MCF 10A (cell line): Measurements from ENCODE around the gene NUBP2. TPM values are rescaled to one million over a fixed set of nuclear protein-coding genes. Genes with fewer than 3 reads are reported as not detected.

ENCODE experiments used
- BruUV-seq: library from RNA; stranded (reverse); fragments of 400-500 nt; replicated peaks from 2 replicates; lab custom pipeline; 2021; lab: Mats Ljungman, UMichigan
- CTCF ChIA-PET: fragments of 300-600 bp; sonication (Branson Sonifier 250); formaldehyde crosslinking; extraction: SDS; loops from one replicate; lab custom pipeline; 2021; ENCODE audit warnings: antibody characterized with exemption, inconsistent platforms; lab: Yijun Ruan, JAX
- POLR2A ChIA-PET: fragments of 300-600, 350-650 bp; sonication (Branson Sonifier 250); formaldehyde crosslinking; extraction: SDS; loops from one replicate; lab custom pipeline; 2020; ENCODE audit warnings: antibody characterized with exemption, inconsistent platforms; lab: Yijun Ruan, JAX
- DNase-seq: peaks from one replicate; pipeline ENCODE4 v3.0.0-alpha.2; 2018; ENCODE audit not compliant: unreplicated experiment
- H3K27ac Mint-ChIP-seq: one replicate; pipeline ENCODE4 v1.8.0; 2022; ENCODE audit warnings: mild to moderate bottlenecking, low read depth, mixed read lengths; ENCODE audit not compliant: unreplicated experiment
- H3K27me3 Mint-ChIP-seq: one replicate; pipeline ENCODE4 v1.8.0; 2022; ENCODE audit warnings: mixed read lengths; ENCODE audit not compliant: insufficient read depth, unreplicated experiment
- H3K36me3 Mint-ChIP-seq: one replicate; pipeline ENCODE4 v1.8.0; 2022; ENCODE audit warnings: mild to moderate bottlenecking, moderate library complexity, mixed read lengths; ENCODE audit not compliant: insufficient read depth, unreplicated experiment
- H3K4me1 Mint-ChIP-seq: one replicate; pipeline ENCODE4 v1.8.0; 2022; ENCODE audit warnings: mixed read lengths; ENCODE audit not compliant: insufficient read depth, unreplicated experiment
- H3K4me3 Mint-ChIP-seq: one replicate; pipeline ENCODE4 v1.8.0; 2022; ENCODE audit warnings: mild to moderate bottlenecking, moderate library complexity, mixed read lengths; ENCODE audit not compliant: unreplicated experiment
- H3K9me3 Mint-ChIP-seq: one replicate; pipeline ENCODE4 v1.8.0; 2022; ENCODE audit warnings: mixed read lengths; ENCODE audit not compliant: unreplicated experiment
- CTCF ChIP-seq: fragments of 200-600 bp; IDR thresholded peaks from one replicate; pipeline ENCODE4 v1.8.0; 2022; ENCODE audit warnings: antibody characterized with exemption, mild to moderate bottlenecking; ENCODE audit not compliant: unreplicated experiment
- intact Hi-C: fragments of 100-400 bp; cut with micrococcal nuclease; formaldehyde crosslinking; loops from 2 replicates; pipeline ENCODE4 v1.14.1; 2022
- total RNA-seq: library from RNA; stranded (reverse); gene quantifications from 2 replicates; pipeline ENCODE4 v1.2.3, GENCODE V29; 2022

The NUBP2 gene
- total RNA-seq, 1 experiment from 2014 or later, result 71.3 TPM

GRCh38 chr16:1818204-1818872 is 35.6 kb downstream of the NUBP2 start:
- no peak for DNase-seq
- no TSS peak for BruUV-seq
- no peak overlapping the region for H3K4me3 Mint-ChIP-seq
- no peaks in the 10 kb centered on the region for H3K9me3 Mint-ChIP-seq
- no peak overlapping the region for H3K27ac Mint-ChIP-seq
- no peaks in the 10 kb centered on the region for H3K27me3 Mint-ChIP-seq
- peaks cover 52% of the 10 kb centered on the region for H3K36me3 Mint-ChIP-seq
- intact Hi-C loops, result no loop called here
- POLR2A ChIA-PET, result no interaction called here
- TF ChIP-seq CTCF, result no peak
- no peaks in the 10 kb centered on the region for H3K4me1 Mint-ChIP-seq
- CTCF ChIA-PET, result no interaction called here

- intact Hi-C loops, result no loop called here
- peaks cover 52% of the 10 kb centered on the region for H3K36me3 Mint-ChIP-seq
- DNase-seq, result no peak
- no peaks in the 10 kb centered on the region for H3K9me3 Mint-ChIP-seq
- no peak for TF ChIP-seq CTCF
- CTCF ChIA-PET, result no interaction called here
- H3K4me3 Mint-ChIP-seq, result no peak overlapping the region
- H3K27me3 Mint-ChIP-seq, result no peaks in the 10 kb centered on the region
- H3K27ac Mint-ChIP-seq, result no peak overlapping the region
- BruUV-seq, result no TSS peak
- POLR2A ChIA-PET, result no interaction called here
- H3K4me1 Mint-ChIP-seq, result no peaks in the 10 kb centered on the region
Observed at GRCh38 chr16:1818873-1819525, 36.2 kb downstream of the NUBP2 start.

- ChIA-PET POLR2A (interaction anchor here (1.7 kb wide), 1 partner anchor 37 kb away, joined by 6 read pairs; the partner anchor contains the start of genes NUBP2 and SPSB3), CTCF (no interaction called here)
- H3K4me1 Mint-ChIP-seq, result no peaks in the 10 kb centered on the region
- no peak for DNase-seq
- H3K27me3 Mint-ChIP-seq, result no peaks in the 10 kb centered on the region
- intact Hi-C loops, result no loop called here
- no peak overlapping the region for H3K27ac Mint-ChIP-seq
- H3K4me3 Mint-ChIP-seq, result no peak overlapping the region
- no peak for TF ChIP-seq CTCF
- BruUV-seq, result no TSS peak
- H3K9me3 Mint-ChIP-seq, result no peaks in the 10 kb centered on the region
- peaks cover 49% of the 10 kb centered on the region for H3K36me3 Mint-ChIP-seq
Observed at GRCh38 chr16:1819611-1820010, 36.9 kb downstream of the NUBP2 start.

- Mint-ChIP-seq H3K27me3 (no peaks in the 10 kb centered on the region), H3K4me3 (no peak overlapping the region), H3K9me3 (no peaks in the 10 kb centered on the region), H3K4me1 (no peaks in the 10 kb centered on the region), H3K36me3 (peaks cover 44% of the 10 kb centered on the region), H3K27ac (no peak overlapping the region)
- no peak for DNase-seq
- no peak for TF ChIP-seq CTCF
- intact Hi-C loops, result no loop called here
- POLR2A ChIA-PET, result interaction anchor here (1.7 kb wide), 1 partner anchor 38 kb away, joined by 6 read pairs; the partner anchor contains the start of genes NUBP2 and SPSB3
- no TSS peak for BruUV-seq
- CTCF ChIA-PET, result interaction anchor here (1.0 to 1.1 kb wide), 2 partner anchors 19 to 114 kb away, joined by 3 read pairs; partner anchors contain the start of gene MAPK8IP3
Observed at GRCh38 chr16:1820096-1820945, 37.6 kb downstream of the NUBP2 start.
